IPS-18a (cell line): Measurements from ENCODE around the gene MALRD1.

Experiments used
- H3K27ac ChIP-seq: one replicate; pipeline ENCODE4 v1.5.1; 2013; ENCODE audit warnings: low read length
- H3K27me3 ChIP-seq: one replicate; pipeline ENCODE4 v1.6.1; 2013; ENCODE audit warnings: mild to moderate bottlenecking, low read length; ENCODE audit not compliant: control insufficient read depth, insufficient read depth
- H3K36me3 ChIP-seq: one replicate; pipeline ENCODE4 v1.6.1; 2013; ENCODE audit warnings: low read depth, low read length; ENCODE audit not compliant: control insufficient read depth
- H3K4me1 ChIP-seq: one replicate; pipeline ENCODE4 v1.6.1; 2013; ENCODE audit warnings: low read depth, low read length; ENCODE audit not compliant: control insufficient read depth
- H3K4me3 ChIP-seq: one replicate; pipeline ENCODE4 v1.5.1; 2013; ENCODE audit warnings: low read length
- H3K9ac ChIP-seq: one replicate; pipeline ENCODE4 v1.6.1; 2013; ENCODE audit warnings: mild to moderate bottlenecking, low read length, moderate library complexity
- H3K9me3 ChIP-seq: one replicate; pipeline ENCODE4 v1.6.1; 2013; ENCODE audit warnings: low read depth, low read length; ENCODE audit not compliant: control insufficient read depth

The MALRD1 gene

GRCh38 chr10:19111501-19112267 is 63.1 kb downstream of the MALRD1 start:
- peaks cover 6% of the 10 kb centered on the region for H3K9me3 ChIP-seq
- no peaks in the 10 kb centered on the region for H3K27me3 ChIP-seq
- H3K27ac ChIP-seq: no peak overlapping the region
- H3K4me3 ChIP-seq: no peak overlapping the region
- peaks cover 5% of the 10 kb centered on the region for H3K4me1 ChIP-seq
- no peaks in the 10 kb centered on the region for H3K36me3 ChIP-seq
- H3K9ac ChIP-seq: no peak overlapping the region

- H3K4me3 ChIP-seq: no peak overlapping the region
- no peaks in the 10 kb centered on the region for H3K9me3 ChIP-seq
- no peaks in the 10 kb centered on the region for H3K36me3 ChIP-seq
- H3K27me3 ChIP-seq: no peaks in the 10 kb centered on the region
- peaks cover 19% of the 10 kb centered on the region for H3K4me1 ChIP-seq
- H3K9ac ChIP-seq: no peak overlapping the region
- no peak overlapping the region for H3K27ac ChIP-seq
Measured at GRCh38 chr10:19117438-19117837, 68.8 kb downstream of the MALRD1 start.

GRCh38 chr10:19119191-19119590 is 70.6 kb downstream of the MALRD1 start:
- no peak overlapping the region for H3K9ac ChIP-seq
- H3K4me1 ChIP-seq: peaks cover 19% of the 10 kb centered on the region
- no peaks in the 10 kb centered on the region for H3K9me3 ChIP-seq
- H3K27me3 ChIP-seq: no peaks in the 10 kb centered on the region
- H3K4me3 ChIP-seq: peak overlapping the region; percentile 19
- H3K27ac ChIP-seq: peak overlapping the region; percentile 53
- H3K36me3 ChIP-seq: no peaks in the 10 kb centered on the region

DNA sequence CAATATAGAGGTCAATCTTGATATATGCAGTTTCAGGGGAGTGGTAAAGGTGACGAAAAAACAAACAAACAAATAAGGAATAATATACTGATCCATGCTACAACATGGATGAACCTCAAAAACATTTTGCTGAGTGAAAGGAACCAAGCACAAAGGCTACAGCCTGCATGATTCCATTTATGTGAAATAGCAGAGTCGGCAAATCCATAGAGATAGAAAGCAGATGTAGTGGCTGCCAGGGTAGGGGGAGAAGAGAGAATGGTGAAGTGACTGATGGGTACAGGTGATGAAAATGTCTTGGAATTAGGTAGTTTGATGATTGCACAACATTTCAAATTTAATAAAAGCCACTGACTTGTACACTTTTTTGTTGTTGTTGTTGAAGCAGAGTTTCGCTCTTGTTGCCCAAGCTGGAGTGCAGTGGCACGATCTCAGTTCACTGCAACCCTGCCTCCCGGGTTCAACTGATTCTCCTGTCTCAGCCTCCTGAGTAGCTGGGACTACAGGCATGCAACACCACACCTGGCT is 71.8 kb downstream of the MALRD1 start:
- no peak overlapping the region for H3K4me3 ChIP-seq
- peaks cover 19% of the 10 kb centered on the region for H3K4me1 ChIP-seq
- no peak overlapping the region for H3K9ac ChIP-seq
- no peaks in the 10 kb centered on the region for H3K36me3 ChIP-seq
- no peaks in the 10 kb centered on the region for H3K27me3 ChIP-seq
- H3K9me3 ChIP-seq: no peaks in the 10 kb centered on the region
- H3K27ac ChIP-seq: no peak overlapping the region

GRCh38 chr10:19133992-19134391 is 85.4 kb downstream of the MALRD1 start:
- Histone ChIP-seq H3K27me3 (no peaks in the 10 kb centered on the region), H3K36me3 (no peaks in the 10 kb centered on the region), H3K4me3 (no peak overlapping the region), H3K27ac (no peak overlapping the region), H3K9me3 (no peaks in the 10 kb centered on the region), H3K4me1 (peaks cover 5% of the 10 kb centered on the region), H3K9ac (no peak overlapping the region)

- Histone ChIP-seq H3K27me3 (no peaks in the 10 kb centered on the region), H3K36me3 (no peaks in the 10 kb centered on the region), H3K9me3 (no peaks in the 10 kb centered on the region), H3K4me3 (no peak overlapping the region), H3K4me1 (no peaks in the 10 kb centered on the region), H3K9ac (no peak overlapping the region), H3K27ac (no peak overlapping the region)
Measured at GRCh38 chr10:19142967-19143366, 94.4 kb downstream of the MALRD1 start.

- Histone ChIP-seq H3K9me3 (no peaks in the 10 kb centered on the region), H3K36me3 (no peaks in the 10 kb centered on the region), H3K4me1 (no peaks in the 10 kb centered on the region), H3K9ac (no peak overlapping the region), H3K4me3 (no peak overlapping the region), H3K27ac (no peak overlapping the region), H3K27me3 (no peaks in the 10 kb centered on the region)
Measured at GRCh38 chr10:19144206-19144605, 95.6 kb downstream of the MALRD1 start.

DNA sequence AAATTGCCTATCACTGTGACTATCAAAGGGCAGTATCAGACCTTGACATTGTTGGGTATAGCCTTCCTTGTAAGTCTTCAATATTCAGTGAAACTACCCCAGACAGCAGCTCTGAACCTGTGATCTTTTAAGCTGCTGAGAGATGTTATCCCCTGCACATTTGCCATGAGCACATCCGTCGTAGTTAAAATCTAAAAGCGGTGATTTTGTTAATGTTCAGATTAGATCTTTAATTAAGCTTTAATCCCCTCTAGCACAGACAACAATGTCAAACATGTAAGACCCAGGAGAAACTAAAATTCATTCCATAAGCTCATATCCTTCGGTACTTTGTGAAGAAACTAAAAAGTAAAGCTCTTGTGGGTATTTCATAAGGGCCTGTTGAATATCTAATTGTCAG is 105.8 kb downstream of the MALRD1 start:
- H3K27me3 ChIP-seq: no peaks in the 10 kb centered on the region
- H3K27ac ChIP-seq: no peak overlapping the region
- no peak overlapping the region for H3K9ac ChIP-seq
- no peaks in the 10 kb centered on the region for H3K36me3 ChIP-seq
- no peaks in the 10 kb centered on the region for H3K9me3 ChIP-seq
- no peak overlapping the region for H3K4me3 ChIP-seq
- H3K4me1 ChIP-seq: no peaks in the 10 kb centered on the region

GRCh38 chr10:19158358-19158757 is 109.8 kb downstream of the MALRD1 start:
- Histone ChIP-seq H3K27ac (no peak overlapping the region), H3K4me1 (no peaks in the 10 kb centered on the region), H3K36me3 (no peaks in the 10 kb centered on the region), H3K4me3 (no peak overlapping the region), H3K9me3 (no peaks in the 10 kb centered on the region), H3K9ac (no peak overlapping the region), H3K27me3 (no peaks in the 10 kb centered on the region)

GRCh38 chr10:19158870-19159269 is 110.3 kb downstream of the MALRD1 start:
- Histone ChIP-seq H3K27ac (no peak overlapping the region), H3K4me3 (no peak overlapping the region), H3K27me3 (no peaks in the 10 kb centered on the region), H3K9me3 (no peaks in the 10 kb centered on the region), H3K4me1 (no peaks in the 10 kb centered on the region), H3K9ac (no peak overlapping the region), H3K36me3 (no peaks in the 10 kb centered on the region)

GRCh38 chr10:19164461-19164860 is 115.9 kb downstream of the MALRD1 start:
- Histone ChIP-seq H3K27ac (no peak overlapping the region), H3K4me3 (no peak overlapping the region), H3K4me1 (no peaks in the 10 kb centered on the region), H3K36me3 (no peaks in the 10 kb centered on the region), H3K9me3 (no peaks in the 10 kb centered on the region), H3K9ac (no peak overlapping the region), H3K27me3 (no peaks in the 10 kb centered on the region)

- H3K4me3 ChIP-seq: no peak overlapping the region
- H3K27ac ChIP-seq: no peak overlapping the region
- no peaks in the 10 kb centered on the region for H3K27me3 ChIP-seq
- no peak overlapping the region for H3K9ac ChIP-seq
- H3K9me3 ChIP-seq: no peaks in the 10 kb centered on the region
- no peaks in the 10 kb centered on the region for H3K36me3 ChIP-seq
- no peaks in the 10 kb centered on the region for H3K4me1 ChIP-seq
Measured at GRCh38 chr10:19168584-19168983, 120.0 kb downstream of the MALRD1 start.
